GM21528 (cell line): ENCODE data around the gene RNF168.
"Not testable (repeated sequence)": the region's sequence is repeated elsewhere in the genome, so short reads cannot be mapped to it uniquely, and the experiment has no call there.

Experiments used
- ATAC-seq: cut with Tn5 transposase; IDR thresholded peaks from one replicate; pipeline ENCODE4 v1.9.1; 2021; ENCODE audit warnings: mild to moderate bottlenecking, moderate library complexity; ENCODE audit not compliant: unreplicated experiment, low FRiP score

Gene RNF168

DNA sequence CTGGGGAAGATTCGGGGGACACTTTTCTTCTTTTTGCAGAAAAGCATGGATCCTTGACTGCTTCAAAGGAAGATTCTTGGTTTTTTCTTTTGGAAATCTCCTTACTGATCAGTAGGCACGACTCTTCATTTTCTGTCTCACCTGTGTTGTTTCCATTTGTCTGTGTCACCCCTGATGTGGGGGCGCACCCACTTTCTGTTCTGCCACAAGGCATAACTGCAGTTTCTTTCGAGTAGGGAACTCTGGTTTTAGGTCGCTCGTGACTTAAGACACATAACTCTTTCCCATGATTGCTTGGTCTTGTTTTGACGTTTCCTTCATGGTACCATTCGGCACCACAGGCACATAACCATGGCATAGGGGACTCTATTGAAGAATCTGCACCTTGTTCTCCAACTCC, 31.3 kb downstream of the RNF168 start:
- no peak for ATAC-seq

DNA sequence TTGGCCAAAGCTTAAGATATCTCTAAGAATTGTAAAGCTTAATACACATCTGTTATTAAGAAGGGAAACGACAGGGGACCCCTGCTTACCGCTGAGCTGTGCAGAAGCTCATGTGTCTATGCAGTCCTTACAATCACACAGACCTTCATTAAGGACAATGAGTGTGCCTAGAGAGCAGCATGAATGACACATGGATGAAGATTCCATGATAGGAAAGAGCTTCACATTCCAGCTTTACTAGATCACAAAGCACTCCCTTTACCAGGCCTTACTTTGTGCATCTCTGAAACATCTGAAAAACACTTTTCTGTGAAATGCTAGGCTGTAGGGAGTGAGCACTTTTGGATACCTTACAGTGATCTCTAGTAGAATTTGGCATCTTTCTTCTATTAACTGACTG, 32.0 kb downstream of the RNF168 start:
- ATAC-seq = no peak

DNA sequence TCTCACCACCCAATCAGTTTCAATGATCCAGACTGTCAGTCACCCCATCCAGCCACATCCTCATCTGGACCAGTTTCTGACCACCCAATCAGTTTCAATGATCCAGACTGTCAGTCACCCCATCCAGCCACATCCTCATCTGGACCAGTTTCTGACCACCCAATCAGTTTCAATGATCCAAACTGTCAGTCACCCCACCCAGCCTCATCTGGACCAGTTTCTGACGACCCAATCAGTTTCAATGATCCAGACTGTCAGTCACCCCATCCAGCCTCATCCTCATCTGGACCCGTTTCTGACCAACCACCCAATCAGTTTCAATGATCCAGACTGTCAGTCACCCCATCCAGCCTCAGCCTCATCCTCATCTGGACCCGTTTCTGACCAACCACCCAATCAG, 33.4 kb downstream of the RNF168 start:
- ATAC-seq = not testable (repeated sequence)

DNA sequence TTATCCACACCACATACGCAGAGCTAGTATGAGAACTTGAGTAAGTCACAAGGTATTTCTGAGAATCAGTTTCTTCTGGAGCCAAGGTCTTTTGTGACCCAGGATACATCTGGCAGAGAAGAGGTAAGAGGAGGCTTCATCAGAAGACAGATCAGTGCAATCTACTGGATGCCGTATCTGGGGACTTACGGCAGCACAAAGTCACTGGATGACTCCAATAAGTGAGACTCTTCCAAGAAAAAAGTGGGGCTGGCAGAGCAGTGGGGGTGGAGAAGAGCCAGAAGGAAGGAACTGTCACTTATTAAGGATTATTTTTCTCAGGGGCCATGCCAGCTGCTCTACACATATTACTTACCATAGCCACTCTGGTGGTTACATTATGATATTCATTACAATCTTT, 39.8 kb downstream of the RNF168 start:
- no peak for ATAC-seq

DNA sequence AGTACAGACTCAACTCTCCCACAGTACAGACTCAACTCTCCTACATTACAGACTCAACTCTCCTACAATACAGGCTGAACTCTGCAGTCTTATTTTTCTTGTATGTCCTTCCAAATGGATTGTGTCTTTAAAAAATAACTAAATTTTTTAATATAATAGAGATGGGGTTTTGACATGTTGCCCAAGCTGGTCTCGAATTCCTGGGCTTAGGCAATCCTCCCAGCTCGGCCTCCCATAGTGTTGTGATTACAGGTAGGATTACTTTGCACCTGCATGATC, 40.2 kb downstream of the RNF168 start:
- no peak for ATAC-seq

DNA sequence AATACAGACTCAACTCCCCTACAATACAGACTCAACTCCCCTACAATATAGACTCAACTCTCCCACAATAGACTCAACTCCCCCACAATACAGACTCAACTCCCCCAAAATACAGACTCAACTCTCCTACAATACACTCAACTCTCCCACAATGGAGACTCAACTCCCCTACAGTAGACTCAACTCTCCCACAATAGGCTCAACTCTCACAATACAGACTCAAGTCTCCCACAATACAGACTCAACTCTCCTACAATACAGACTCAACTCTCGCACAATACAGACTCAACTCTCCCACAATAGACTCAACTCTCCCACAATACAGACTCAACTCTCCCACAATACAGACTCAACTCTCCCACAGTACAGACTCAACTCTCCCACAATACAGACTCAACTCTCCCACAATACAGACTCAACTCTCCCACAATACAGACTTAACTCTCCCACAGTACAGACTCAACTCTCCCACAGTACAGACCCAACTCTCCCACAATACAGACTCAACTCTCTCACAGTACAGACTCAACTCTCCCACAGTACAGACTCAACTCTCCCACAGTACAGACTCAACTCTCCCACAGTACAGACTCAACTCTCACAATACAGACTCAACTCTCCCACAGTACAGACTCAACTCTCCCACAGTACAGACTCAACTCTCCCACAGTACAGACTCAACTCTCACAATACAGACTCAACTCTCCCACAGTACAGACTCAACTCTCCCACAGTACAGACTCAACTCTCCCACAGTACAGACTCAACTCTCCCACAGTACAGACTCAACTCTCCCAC, 40.7 kb downstream of the RNF168 start:
- ATAC-seq = not testable (repeated sequence)

DNA sequence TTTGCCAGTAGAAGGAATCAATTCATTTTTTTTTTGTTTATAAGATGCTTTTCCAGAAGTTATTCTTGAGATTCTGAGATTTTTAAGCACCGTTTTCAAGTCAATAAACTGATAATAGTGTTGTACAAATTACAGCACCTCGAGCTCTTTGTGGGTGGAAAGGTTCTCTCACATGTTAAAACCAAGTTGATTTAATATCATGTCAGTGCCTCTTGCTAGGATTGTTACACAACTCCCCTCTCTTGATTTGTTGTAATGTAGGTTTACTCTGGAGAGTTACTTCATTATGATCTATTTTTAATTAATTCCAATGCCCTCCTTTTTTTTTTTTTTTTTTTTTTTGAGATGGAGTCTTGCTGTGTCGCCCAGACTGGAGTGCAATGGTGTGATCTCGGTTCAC, 45.5 kb downstream of the RNF168 start:
- no peak for ATAC-seq

DNA sequence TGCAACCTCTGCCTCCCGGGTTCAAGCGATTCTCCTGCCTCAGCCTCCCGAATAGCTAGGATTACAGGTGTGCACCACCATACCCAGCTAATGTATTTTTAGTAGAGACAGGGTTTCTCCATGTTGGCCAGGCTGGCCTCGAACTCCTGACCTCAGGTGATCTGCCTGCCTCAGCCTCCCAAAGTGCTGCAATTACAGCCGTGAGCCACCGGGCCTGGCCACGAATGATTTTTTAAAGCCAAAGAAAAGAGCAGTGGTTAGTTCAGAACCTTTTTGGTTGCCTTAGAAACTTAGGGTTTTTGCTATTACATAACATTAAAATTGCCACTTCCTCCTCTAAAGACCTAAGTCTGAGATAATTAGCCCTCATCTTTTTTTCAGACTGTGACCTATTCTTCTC, 46.1 kb downstream of the RNF168 start:
- ATAC-seq = not testable (repeated sequence)

DNA sequence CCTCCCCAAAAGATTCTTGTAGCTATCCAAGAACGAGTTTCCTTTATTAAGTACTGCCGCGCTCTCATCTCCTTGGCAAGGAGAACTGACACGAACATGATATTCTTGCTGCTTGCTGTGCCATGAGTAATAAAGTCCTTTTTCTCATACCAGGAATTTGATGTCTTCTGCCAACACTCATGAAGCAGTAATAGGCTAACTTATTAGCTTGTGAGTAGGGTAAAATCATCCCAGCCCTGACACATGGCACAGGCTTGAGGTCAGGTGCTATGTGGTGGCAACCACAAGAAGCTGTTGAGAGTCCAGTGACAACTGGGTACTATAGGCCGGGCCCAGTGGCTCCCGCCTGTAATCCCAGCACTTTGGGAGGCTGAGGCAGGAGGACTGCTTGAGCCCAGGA, 48.6 kb downstream of the RNF168 start:
- ATAC-seq = no peak

DNA sequence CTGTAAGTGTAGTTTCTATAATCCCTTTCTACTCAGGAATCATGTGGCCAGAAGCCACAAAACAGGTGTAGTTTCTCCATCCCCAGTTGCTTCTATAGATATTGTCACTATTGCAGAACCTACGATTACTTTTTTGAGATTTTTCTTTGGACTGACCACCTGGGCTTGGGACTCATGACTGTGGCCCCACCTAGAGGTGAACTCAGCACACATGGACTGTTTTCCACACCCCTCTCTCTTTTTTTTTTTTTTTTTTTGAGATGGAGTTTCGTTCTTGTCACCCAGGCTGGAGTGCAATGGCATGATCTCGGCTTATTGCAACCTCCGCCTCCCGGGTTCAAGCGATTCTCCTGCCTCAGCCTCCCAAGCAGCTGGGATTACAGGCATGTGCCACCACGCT, 58.2 kb downstream of the RNF168 start:
- not testable (repeated sequence) for ATAC-seq

DNA sequence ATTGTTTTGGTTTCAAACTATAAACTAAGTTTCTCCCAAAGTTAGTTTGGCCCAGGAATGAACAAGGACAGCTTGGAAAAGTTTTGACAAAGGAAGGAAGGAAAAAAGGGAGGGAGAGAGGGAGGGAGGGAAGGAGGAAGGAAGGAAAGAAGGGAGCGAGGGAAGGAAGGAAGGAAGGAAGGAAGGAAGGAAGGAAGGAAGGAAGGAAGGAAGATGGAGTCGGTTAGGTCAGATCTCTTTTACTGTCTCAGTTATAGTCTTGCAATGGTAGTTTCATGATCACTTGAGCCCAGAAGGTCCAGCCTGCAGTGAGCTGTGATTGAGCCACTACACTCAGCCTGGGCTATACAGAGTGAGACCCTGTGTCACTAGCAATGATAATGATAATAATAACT, 59.1 kb downstream of the RNF168 start:
- ATAC-seq = no peak

DNA sequence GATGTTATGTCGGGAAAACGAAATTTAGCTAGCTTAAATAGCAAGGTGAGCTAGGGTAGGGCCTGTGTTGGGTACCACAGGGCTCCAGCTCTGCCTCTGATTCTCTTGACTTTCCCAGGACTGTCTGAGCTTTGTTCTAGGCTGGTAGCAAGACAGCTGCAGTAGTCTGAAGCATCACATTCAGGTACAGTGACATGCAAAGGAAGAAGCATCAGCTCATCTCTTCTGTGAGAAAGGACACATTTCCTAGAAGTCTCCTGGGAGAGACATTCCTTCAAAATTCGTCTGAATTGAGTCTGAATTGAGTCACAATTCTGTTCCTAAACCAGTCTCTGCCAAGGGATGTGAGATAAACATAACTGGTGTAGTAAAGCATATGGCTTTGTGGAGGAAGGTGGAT, 62.9 kb downstream of the RNF168 start:
- no peak for ATAC-seq

DNA sequence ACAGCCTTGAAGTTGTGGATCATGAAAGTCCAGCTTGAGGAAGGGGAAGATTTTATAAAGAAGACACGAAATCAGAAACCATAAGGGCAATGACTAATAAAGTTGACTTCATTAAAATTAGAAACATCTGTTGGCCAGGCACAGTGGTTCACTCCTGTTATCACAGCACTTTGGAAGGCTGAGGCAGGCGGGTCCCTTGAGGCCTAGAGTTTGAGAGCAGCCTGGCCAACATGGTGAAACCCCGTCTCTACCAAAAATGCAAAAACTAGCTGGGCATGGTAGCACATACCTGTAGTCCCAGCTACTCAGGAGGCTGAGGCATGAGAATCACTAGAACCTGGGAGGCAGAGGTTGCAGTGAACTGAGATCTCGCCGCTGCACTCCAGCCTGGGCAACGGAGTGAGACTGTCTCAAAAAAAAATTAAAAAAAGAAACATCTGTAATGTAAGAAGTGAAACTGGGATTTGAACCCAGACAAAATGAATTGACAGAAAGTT, 63.5 kb downstream of the RNF168 start:
- no peak for ATAC-seq

DNA sequence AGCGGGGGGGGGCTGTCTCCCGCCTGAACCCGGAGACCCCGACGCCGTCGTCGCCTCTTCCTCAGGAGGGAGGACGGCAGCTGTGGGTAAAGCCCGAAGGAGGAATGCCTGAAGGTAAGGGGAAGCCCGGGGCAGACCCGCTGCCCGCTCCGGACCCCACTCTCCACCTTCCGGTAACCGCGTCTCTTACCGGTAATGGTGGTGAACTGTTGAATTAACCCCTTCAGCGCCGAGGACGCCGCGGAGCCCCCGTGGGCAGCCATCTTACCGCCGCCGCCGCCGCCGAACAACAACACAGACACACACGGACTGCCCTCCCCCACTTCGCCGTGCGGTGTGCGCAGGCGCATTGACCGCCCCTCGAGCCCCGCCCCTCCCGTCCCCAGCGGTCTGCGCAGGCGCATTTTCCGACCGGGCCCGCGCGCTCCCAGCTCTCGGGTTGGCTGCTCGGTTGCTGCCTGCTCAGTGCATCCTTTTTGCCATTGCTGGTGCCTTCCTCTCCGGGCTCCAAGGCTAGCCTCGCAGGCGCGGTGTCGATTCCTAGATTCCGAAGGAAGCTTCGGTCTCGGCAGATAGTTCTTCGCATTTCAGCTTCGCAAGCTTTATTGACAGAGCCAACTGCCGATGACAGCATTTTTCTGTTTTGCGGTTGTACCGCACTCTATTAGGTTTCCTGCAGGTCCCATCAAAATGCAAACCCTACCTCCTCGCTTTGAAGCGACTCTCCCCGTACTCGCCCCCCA, 71.3 kb downstream of the RNF168 start, which contains the start of gene UBXN7:
TSS of gene UBXN7 (minus strand) at position 291 of the 743 bp plus-strand sequence. CDS start at position 263, 28 bp downstream.
- peak; percentile 85 for ATAC-seq

DNA sequence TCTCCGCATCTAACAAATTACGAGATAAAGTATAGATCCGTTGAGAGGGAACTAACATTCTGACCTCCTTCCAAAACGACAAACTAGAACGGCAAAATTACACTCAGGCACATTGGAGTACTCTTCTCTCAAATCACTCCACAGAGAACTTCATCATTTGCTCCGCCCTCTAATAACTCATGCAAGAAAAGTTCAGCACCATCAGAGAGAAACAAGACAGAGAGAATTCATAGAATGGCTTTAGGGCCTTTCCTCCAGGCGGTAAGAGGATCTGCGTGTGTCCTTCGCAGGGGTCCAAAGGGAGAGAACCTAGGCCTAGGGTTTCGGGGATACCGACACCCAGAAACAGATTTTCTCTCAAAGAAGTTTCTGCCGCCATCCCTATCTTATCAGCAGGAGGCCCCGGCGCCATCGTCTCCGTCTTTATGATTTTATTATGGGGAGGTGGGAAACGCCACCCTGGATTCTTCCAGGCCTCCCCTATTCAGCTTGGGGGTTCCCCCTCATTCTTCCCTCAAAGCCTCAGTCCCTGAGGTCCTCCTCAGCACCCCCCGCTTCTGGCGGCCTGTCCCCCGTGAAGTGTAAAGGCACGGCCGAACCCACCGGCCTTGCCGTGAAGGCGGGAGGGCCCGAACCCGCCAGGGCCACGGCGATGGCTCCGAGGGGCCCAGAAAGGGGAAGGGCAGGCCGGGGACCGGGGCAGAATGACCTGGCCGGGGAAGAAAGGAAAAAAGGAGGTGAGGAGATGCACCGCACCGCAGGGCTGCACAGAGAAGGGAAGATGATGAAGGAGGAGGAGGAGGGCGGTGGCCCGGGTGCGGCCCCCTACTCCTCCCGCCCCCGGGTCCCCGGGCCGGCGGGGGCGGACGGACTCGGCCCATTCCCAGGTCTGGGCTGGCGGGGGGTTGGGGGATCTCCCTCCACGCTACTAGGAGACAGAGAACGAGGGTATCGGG, 72.1 kb downstream of the RNF168 start:
- ATAC-seq = peak; percentile 44

DNA sequence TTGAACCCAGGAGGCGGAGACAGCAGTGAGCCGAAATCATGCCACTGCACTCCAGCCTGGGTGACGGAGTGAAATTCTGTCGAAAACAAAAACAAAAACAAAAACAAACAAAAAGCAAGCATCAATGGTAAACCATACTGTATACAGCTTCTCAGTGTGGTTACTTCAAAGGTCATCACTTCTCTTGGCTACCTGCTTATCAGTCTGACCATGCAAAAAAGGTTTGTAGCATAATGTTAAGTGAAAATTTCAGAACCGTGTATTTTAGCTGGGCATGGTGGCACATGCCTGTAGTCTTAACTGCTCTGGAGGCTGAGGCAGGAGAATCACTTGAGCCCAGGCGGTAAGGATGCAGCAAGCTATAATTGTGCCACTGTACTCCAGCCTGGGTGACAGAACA, 75.5 kb downstream of the RNF168 start:
- ATAC-seq = no peak

DNA sequence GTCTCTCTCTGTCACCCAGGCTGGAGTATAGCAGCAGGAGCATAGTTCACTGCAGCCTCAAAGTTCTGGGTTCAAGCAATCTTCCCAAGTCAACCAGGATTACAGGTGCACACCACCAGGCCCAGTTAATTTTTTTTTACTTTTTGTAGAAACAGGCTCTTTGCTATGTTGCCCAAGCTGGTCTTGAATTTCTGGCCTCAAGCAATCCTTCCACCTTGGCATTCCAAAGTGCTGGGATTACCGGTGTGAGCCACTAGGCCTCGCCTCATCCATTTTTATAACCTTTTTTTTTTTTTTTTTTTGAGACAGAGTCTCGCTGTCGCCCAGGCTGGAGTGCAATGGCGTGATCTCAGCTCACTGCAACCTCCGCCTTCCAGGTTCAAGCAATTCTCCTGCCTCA, 79.1 kb downstream of the RNF168 start:
- ATAC-seq = not testable (repeated sequence)

DNA sequence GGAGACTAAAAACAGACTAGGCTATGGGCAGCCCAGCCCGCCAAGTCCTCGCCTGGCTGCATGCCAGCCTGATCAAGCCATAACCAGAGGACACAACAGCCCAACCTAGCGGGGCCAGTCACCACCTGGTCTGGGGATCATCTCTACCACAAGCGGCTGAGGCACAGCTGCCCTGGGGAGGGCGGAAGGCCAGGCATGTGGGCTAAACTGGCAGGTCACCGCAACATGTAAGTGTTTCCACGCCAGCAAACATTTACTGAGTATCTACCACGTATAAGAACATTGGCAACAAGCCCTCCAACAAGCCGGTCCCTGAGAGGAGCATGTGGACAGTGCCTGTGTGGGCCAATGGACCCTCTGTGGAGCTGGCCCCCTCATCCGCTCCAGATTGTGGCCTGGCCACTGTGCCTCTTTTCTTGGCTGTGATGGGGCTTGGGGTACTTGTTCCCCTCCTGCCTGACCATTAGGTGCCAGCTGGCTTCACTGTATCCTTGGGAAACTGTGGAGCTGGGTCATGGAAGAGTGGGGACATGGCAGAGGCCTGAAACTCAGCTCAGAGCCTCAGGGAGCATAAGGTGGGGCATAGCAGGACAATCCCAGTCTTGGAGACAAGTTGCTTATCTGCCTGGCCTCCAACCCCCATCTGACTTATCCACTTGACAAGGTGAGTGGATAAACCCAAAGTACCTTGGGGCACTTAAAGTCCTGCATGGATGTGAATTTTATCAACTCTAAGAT, 80.4 kb downstream of the RNF168 start:
- no peak for ATAC-seq

DNA sequence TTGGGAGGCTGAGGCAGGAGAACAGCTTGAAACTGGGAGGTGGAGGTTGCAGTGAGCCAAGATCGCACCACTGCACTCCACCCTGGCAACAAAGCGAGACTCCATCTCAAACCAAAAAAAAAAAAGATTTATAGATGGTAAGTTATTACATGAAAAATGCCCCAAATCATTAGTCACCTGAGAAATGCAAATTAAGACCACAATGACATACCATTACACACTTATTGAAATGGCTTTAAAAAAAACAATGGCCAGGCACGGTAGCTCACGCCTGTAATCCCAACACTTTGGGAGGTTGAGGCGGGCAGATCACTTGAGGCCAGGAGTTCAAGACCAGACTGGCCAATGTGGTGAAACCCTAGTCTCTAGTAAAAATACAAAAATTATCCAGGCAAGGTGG, 81.9 kb downstream of the RNF168 start:
- ATAC-seq = not testable (repeated sequence)

DNA sequence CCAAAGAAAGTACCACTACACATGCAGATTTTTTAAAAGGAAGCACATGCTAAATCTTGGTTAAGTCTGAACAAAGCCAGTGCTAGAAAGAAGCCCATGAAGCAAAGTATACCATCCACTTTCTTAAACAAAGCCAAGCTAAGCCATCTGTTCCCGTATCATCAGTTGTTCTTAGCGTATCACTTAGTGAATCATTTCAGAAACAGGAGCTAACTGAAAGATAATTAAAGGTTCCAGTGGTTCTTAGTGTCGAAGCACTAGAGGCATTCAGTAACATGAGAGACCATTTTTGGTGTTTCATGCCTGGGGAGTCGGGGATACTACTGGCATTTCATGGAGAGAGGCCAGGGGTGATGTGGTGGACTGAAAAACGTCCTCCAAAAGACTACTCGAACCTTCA, 84.2 kb downstream of the RNF168 start:
- no peak for ATAC-seq
